ENCODE results near the gene SUCLG2.

SUCLG2 gene

GRCh38 chr3:67349551-67350174 is 304.7 kb downstream of the SUCLG2 start:
- DNase-seq (ENCODE audit: insufficient read length, low spot score): no peak
- no peak for FAIRE-seq

- DNase-seq (ENCODE audit: insufficient read length, low spot score) (no peak), FAIRE-seq (no peak)
Observed at GRCh38 chr3:67346081-67346480, 308.3 kb downstream of the SUCLG2 start.

DNA sequence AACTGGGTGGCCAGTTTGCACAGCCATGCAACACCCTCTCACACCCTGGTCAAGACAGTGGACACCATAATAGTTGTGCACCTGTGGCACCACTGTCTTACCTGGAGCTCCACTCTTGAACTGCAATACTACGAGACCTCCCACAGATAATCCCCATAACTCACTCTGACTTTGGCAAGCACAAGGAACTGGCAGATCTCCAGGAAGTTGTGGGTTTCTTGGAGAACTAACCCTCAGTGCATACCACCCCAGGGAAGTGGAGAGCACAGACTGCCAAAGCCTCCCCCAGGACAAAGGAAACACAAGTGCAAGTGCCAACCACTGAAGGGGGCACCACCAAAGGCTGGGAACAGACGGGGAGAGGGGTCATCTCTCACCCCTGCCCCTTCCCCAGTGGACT is 318.6 kb downstream of the SUCLG2 start:
- no peak for FAIRE-seq
- no peak for DNase-seq (ENCODE audit: insufficient read length, low spot score)

DNA sequence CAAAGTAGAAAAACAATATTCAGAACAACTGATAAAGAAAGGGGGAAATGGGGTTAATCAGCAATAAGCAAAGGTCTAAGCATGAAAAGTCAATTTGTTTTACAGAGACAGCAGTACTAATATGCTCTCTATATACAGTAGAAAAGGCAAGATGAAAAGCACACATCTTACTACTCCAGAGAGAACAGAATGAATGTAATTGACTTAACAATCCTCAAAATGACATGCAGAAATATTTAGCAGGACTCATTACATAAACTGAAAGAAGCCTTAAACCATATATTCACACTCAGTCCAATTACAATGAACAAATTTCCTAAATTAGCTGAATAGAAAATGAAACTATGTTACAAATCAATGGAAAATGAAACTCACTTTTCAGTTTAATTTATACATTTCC is 319.8 kb downstream of the SUCLG2 start:
- DNase-seq (ENCODE audit: insufficient read length, low spot score) (no peak), FAIRE-seq (no peak)

DNA sequence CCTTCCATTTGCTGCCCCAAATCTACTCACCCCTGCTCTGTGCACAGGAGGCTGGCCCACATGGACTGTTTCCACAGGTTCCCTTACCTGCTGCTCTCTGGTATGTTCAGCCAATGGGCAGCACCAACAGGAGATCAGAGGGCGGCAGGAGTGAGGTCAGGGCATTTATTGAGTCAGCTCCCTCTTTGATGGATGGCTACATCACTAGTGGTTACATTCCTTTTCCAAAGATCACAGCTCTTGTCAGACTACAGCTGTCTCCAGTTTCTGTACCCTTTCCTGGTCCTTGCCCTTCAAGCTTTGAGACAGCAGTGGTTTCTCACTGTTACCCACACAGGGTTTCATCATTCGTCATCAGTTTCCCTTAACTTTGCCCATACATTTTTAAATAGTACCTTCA is 325.1 kb downstream of the SUCLG2 start:
- DNase-seq (ENCODE audit: insufficient read length, low spot score): no peak
- no peak for FAIRE-seq

- FAIRE-seq (no peak), DNase-seq (ENCODE audit: insufficient read length, low spot score) (no peak)
Observed at GRCh38 chr3:67327582-67327981, 326.8 kb downstream of the SUCLG2 start.

DNA sequence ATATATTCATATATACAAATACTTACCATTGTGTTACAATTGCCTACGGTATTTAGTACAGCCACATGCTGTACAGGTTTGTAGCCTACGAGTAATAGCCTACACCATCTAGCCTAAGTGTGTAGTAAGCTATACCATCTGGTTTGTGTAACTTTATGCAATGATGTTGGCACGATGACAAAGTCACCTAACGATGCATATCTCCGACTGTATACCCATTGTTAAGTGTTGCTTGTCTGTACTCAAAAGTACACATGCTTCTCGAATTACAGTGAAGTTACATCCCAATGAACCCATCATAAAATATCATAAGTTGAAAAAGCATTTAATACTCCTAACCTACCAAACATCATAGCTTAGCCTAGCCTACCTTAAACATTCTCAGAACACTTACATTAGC is 329.2 kb downstream of the SUCLG2 start:
- FAIRE-seq (no peak), DNase-seq (ENCODE audit: insufficient read length, low spot score) (no peak)

Data from HTR-8/SVneo (cell line).